Measurements from ENCODE around the gene ICAM1.

ICAM1 gene

DNA sequence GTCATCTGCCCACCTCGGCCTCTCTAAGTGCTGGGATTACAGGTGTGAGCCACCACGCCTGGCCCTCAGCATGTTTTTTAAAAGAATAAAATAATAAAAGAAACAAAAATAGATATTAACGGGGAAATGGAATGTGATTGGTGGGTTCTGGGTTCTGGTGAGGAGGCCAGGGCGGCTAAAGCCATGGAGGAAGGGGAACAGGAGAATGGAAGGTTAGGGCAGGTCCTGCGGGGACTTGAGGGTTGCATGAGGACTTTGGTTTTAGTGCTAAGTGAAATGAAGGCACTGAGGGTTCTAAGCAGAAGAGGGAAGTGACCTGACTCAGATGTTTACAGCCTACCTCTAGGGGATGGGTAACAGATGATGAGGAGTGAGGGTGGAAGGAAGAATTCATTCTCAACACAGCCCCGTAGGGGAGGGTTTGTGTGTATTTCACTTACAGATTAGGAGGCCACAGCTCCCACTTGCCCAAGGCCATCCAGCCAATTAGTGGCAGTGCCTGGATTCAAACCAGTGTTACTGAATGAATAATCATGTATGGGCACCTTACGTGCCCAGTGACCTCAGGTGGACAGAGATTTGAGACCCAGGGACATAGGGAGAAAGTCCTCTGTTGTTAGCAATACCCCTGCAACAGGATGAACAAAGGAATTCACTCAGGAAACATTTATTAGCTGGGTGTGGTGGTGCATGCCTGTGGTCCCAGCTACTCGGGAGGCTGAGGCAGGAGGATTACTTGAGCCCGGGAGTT lies 25.6 kb upstream of the ICAM1 start:
- DNase-seq: no peak

DNA sequence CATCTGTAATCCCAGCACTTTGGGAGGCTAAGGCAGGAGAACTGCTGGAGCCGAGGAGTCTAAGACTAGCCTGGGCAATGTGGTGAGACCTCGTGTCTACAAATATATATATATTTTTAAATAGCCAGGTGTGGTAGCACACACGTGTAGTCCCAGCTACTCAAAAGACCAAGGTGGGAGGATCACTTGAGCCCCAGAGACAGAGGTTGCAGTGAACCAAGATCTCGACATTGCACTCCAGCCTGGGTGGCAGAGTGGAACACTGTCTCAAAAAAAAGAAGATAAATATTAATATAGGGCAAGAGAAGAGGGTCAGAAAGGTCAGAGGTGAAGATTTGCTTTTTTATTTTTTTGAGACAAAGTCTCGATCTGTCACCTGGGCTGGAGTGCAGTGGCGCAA lies 24.4 kb upstream of the ICAM1 start:
- DNase-seq: no peak

DNA sequence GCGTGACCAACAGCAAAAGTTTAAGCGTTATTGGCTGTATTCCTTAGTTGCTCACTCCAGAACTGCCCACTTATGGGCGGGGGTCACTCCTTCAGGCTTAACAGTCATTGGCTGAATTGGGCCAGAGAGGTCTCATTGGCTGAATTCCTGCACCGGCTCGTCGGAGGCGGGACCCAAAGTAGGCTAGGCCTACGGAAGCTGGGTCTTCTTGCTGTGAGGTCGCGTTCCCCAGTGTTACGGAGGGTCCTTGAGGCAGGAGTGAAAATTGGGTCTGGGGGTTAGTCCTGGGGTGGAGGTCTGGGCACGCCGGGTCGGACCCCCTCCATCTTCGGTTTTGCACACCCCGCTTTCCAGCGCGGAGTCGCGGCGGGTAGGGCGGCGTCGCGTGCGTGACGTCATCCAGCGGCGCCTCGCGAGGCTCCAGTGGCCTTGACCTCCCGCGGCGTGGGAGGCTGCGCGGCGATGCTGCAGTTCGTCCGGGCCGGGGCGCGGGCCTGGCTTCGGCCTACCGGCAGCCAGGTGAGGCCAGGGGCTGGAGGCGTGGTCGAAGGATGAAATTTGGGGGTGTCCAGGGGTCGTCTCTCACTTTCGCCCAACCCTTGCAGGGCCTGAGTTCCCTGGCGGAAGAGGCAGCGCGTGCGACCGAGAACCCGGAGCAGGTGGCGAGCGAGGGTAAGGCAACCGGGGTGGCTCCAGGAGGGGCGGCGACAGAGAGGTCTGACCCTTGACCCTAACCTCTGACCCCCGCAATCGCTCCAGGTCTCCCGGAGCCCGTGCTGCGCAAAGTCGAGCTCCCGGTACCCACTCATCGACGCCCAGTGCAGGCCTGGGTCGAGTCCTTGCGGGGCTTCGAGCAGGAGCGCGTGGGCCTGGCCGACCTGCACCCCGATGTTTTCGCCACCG lies 18.9 kb upstream of the ICAM1 start, which contains the start of gene MRPL4:
Gene MRPL4 (plus strand): TSS at position 423 of the 903 bp plus-strand sequence. CDS start 40 bp downstream, at position 463.
- peak; percentile 98 for DNase-seq

DNA sequence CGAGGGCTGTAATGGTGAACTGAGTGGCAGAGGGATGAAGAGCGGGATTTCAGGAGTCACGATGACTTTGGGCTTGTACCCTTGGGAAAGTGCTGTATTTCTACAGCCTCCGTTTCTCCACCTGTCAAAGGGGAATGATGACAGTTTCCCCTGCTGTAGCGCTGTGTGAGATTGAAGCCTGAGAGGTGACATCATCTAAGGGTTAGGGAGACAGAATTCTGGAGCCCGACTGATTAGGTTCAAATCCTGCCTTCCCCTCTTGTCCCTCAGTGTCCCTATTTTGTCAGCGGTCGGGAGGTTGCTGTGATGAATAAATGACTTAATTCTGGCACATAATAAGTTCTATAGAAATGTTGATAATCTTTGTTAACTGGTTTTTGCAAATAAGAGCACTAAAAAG lies 18.2 kb upstream of the ICAM1 start:
- no peak for DNase-seq

DNA sequence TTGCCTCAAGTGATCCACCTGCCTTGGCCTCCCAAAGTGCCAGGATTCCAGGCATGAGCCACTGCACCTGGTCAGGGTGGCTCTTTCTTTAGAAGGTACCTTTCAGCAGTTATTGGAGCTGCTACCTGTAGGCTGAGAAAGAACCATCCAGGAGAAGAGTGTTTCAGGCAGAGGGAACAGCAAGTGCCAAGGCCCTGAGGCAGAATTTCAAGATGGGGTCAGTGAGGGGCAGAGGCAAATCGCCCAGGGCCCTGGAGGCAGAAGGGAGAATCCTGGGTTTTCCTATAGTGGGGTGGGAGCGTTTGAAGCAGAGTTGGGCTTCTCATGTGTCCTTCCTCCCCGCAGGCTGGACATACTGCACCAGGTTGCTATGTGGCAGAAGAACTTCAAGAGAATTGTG lies 16.7 kb upstream of the ICAM1 start:
- no peak for DNase-seq

DNA sequence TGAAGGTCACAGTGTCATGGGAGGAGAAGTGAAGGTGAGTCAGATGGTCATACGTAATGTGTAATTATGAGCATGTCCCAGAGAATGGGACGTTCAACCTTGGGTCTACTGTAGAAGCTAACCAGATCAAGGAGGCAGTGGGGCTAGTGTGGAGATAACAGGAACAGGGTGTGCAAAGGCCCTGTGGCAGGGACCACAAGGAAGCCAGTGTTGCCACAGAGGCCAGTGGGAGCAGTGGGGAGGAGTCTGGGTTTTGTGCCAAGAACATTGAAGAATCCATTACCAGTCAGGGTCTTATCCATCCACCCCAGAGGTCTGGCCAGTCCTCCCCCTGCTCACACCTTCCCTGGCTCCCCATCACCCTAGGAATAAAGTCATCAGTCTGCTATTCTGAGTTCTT lies 15.6 kb upstream of the ICAM1 start:
- no peak for DNase-seq

DNA sequence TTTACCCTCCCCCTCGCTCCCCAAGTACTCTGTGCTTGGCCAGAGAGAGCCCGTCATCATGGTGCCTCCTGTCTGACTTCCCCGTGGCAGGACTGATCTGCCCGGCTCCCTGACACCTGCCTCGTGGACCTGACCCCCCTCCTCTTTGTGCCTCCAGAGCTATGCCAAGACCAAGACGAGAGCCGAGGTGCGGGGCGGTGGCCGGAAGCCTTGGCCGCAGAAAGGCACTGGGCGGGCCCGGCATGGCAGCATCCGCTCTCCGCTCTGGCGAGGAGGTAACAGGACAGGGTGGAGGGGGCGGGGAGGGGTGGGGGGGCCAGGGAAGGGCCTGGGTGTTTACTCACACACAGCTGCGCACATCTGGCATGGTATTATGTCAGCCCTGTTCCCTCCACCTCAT lies 14.4 kb upstream of the ICAM1 start:
- DNase-seq: no peak

DNA sequence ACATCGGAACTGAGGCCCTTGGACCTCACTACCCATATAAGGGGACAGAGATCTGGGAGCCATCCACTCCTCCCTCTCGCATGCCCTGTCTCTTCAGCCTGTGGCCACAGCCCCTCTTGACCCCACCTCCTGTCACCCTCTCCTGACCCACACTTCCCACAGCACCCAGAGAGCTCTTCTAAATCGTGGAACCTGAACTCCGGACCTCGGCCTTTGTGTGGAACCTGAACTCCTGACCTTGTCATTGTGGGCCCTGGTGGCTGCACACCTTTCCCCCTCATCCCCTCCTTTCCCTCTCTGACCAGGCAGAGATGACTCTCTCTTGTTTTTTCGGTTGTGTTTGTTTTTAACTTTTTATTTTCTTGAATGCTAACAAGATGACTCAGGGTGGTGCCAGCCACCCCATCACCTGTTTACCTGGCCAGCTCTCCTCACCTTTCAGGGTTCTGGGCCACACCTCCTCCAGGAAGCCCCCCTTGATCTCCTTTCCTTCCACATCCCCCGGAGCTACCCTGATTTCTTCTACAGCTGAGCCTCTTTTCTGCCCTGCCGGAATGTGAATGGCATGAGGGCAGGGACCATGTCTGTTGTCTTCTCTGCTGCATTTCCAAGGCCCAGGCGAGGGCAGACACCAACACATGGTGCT lies 13.8 kb upstream of the ICAM1 start:
- DNase-seq: no peak

DNA sequence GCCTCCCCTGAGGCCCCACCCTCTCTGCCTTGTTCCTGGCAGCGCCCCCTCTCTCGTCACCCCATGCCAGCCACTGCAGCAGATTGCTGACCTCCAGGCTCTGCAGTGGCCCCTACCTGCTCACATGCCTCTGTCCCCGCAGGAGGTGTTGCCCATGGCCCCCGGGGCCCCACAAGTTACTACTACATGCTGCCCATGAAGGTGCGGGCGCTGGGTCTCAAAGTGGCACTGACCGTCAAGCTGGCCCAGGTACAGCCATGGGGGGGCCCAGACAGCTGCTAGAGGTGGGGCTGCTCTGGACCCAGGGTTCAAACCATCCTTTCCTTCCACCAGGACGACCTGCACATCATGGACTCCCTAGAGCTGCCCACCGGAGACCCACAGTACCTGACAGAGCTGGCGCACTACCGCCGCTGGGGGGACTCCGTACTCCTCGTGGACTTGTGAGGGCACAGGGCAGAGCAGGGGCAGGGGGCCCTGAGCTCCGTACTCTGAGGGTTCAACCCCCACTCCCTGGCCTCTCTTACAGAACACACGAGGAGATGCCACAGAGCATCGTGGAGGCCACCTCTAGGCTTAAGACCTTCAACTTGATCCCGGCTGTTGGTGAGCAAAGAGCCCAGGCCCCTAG lies 12.7 kb upstream of the ICAM1 start:
- DNase-seq: no peak

DNA sequence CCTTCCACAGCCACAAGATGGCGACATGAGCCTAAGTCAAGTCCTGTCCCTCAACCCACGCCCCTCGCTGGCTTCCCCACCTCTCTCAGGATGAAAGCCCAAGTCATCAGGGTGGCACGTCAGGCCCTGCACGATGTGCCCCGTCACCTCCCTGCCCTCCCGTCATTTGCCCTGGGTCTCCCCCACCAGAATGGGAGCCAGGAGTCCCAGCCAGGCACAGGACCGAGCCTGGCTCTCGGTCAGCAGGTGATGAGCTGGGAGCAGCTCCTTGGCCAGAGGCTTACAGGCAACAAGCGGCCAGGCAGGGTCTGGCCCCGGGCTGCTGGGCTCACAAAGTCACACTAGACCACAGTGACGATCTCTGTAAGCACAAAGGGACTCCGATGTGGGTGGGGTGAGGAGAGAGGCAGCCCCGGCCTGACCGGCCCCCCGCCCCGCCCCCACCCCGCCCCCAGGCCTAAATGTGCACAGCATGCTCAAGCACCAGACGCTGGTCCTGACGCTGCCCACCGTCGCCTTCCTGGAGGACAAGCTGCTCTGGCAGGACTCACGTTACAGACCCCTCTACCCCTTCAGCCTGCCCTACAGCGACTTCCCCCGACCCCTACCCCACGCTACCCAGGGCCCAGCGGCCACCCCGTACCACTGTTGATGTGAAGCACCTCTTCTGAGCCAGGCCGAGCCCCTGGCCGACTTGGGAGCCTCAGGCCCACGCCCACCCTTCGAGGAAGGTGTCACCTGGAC lies 11.6 kb upstream of the ICAM1 start:
- peak; percentile 94 for DNase-seq

DNA sequence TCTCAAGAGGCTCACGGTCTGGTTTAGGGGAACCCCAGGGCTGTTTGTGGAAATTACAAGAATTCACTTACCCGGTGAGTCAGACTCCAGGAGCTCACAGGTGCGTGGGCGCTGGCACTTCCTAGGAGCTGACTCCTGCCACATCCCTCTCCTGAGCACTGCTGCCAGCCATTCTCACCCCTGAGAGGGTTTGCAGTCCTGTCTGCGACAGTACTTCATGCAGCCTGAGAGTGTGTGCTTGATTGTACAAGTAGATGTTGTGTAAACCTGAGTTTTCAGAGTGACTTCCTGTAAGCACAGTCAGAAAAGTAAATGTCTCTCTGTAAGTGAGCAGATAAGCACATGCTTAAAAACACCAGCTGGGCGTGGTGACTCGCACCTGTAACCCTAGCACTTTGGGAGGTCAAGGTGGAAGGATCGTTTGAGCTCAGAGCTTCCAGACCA lies 10.8 kb upstream of the ICAM1 start:
- peak; percentile 71 for DNase-seq

DNA sequence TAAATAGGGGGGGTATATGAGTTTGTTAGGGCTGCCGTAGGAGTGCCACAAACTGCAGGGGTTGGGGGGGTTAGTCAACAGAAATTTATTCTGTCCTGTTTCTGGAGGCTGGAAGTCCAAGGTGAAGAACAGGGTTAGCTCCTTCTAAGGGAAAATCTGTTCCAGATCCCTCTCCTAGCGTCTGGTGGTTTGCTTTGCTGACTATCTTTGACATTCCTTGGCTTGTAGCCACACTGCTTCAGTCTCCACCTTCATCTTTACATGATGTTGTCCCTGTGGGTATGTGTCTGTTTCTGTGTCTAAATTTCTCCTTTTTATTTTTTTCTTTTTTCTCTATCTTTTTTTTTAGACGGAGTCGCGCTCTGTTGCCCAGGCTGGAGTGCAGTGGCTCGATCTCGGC lies 8.1 kb upstream of the ICAM1 start:
- DNase-seq: no peak

DNA sequence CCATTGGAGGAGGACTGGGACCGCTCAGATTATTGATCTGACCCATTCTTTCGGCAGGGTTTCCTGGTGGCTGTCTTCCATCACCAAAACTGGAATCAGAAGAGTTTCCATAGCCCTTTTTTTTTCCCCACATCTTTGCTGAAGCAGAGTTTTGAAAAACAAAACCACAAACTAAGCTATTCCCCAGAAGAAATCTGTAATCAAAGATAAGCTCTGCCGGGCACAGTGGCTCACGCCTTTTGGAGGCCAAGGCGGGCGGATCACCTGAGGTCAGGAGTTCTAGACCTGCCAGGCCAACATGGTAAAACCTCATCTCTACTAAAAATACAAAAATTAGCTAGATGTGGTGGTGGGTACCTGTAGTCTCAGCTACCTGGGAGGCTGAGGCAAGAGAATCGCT lies 4.2 kb upstream of the ICAM1 start:
- no peak for DNase-seq

DNA sequence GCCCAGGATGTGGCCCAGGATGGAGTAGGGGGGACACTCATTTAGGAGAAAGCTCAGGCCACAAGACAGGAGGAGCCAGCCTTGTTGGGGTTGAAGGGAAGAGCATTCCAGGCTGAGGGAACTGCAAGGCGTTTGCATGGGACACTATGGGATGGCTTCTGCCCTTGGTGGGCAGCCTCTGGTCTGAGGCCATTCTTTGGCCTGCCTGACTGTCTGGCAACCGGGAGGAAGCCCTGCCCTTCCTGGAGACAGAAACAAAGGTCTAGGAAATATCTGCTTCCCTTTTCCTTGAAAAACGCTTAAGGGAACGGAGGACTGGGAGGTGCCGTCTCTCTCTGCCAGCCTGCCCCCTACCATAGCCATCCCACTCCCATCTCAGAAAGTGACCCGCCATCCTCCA lies 2.8 kb upstream of the ICAM1 start:
- DNase-seq: no peak

DNA sequence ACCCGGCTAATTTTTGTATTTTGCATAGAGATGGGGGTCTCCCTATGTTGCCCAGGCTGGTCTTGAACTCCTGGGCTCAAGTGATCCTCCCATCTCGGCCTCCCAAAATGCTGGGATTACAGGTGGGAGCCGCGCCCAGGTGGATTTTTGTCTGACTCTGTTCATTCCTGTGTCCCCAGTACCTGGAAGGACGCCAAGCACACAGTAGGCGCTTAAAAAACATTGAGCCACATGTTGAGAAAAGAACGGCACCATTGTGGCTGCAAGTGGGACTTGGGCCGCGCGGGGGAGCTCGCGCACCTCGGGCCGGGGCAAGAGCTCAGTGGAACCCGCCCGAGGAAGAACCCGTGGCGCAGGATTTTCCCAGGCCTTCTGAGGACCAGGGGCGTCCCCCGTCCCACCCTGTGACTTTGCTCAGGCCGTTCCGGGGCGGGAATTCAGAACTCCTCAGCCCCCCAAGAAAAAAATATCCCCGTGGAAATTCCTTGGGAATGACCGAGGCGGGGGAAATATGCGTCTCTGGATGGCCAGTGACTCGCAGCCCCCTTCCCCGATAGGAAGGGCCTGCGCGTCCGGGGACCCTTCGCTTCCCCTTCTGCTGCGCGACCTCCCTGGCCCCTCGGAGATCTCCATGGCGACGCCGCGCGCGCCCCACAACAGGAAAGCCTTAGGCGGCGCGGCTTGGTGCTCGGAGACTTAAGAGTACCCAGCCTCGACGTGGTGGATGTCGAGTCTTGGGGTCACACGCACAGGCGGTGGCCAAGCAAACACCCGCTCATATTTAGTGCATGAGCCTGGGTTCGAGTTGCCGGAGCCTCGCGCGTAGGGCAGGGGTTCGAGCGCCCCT lies 1.4 kb upstream of the ICAM1 start:
- DNase-seq: peak; percentile 91

DNA sequence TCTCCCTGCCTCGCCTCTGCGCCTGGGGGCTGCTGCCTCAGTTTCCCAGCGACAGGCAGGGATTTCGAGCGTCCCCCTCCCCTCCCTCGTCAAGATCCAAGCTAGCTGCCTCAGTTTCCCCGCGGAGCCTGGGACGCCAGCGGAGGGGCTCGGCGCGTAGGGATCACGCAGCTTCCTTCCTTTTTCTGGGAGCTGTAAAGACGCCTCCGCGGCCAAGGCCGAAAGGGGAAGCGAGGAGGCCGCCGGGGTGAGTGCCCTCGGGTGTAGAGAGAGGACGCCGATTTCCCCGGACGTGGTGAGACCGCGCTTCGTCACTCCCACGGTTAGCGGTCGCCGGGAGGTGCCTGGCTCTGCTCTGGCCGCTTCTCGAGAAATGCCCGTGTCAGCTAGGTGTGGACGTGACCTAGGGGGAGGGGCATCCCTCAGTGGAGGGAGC lies 722 bp upstream of the ICAM1 start:
- peak; percentile 84 for DNase-seq

DNA sequence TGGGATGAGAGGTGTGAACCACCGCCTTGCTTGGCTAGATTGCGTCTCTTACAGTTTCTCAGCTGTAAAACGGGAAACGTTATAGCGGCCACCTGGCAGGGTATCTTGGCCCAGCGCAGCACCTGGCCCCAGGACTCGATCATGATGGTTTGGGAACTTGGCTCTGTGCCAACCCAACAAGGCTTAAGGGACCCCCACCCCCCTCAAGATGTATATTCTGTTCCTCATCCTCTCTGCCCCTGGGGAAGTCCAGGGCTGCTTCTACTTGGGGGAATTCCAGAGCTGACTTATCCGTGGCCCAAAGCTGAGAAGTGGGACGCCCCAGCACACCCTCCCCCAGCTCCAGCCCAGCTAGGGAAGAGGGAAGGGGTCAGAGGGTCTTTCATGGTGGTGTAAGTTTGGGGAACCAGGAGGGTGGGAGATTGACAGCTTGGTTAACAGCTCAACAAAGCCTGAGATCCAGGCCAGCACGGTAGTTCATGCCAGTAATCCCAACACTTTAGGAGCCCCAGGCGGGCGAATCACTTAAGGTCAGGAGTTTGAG lies 695 bp downstream of the ICAM1 start:
- DNase-seq: peak; percentile 46

DNA sequence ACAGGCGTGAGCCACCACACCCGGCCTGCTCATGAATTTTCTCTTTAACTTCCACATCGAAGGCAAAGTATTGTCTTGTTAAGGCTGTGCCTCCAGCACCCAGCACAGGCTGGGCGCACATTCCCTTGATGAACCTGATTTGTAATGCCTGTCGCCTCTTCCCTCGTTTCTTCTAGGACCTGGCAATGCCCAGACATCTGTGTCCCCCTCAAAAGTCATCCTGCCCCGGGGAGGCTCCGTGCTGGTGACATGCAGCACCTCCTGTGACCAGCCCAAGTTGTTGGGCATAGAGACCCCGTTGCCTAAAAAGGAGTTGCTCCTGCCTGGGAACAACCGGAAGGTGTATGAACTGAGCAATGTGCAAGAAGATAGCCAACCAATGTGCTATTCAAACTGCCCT lies 3.7 kb downstream of the ICAM1 start:
- no peak for DNase-seq

DNA sequence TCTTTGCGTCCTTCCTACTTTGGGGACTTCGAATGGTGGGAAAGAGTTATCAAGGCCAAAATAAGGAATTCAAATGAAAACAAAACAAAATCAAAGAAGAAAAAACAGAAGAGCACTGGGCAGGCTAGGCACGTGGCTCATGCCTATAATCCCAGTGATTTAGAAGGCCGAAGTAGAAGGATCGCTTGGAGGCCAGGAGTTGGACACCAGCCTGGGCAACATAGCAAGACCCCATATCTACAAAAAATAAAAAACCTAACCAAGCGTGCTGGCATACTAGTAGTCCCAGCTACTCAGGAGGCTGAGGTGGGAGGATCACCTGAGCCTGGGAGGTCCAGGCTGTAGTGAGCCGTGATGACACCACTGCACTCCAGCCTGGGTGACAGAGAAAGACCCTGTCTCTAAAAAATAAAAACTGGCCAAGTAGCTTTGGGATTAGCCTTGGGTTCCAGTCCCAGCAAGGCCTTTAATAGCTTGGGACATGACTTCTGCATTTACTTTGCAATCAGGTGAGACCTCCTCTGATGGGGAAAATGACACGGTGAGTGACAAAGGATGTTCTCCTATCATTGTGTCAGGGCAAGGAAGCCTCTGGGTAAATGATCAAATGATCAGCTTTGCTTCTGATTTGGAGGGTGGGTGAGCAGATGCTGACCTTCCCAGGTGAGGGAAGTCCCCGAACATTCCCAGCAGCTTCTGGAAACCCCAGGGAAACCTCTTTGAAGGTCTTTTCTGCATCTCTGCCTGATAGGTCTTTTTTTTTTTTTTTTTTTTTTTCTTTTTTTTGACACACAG lies 7.1 kb downstream of the ICAM1 start:
- DNase-seq: no peak

DNA sequence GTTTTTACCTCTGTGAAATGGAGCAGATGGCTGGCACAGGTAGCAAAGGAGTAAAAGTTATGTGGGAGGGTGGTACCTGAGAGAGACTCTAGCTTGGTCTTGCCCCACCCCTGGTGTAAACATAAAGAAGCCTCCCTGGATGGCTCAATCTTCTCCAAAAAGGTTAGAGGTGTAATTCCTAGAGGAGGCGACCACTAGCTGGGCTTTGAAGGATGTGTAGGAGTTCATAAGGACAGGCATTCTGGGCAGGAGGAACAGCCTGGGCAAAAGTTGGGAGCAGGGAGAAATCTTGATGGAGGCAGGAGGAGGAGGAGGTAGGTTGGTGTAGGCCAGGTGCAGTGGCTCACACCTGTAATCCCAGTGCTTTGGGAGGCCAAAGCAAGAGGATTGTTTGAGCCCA lies 8.0 kb downstream of the ICAM1 start:
- DNase-seq: no peak

All from activated CD4-positive, alpha-beta T cell treated with anti-CD3 and anti-CD28 coated beads, Interleukin-2, amount 50 U/mL, for 16 hours (primary cell).